Measurements from ENCODE around the gene CPA4. TPM values are rescaled to one million over a fixed set of nuclear protein-coding genes. Genes with fewer than 3 reads are reported as not detected.
A peak's percentile ranks its signal among the peaks of the same experiment; 100 is the strongest.

Gene CPA4
- total RNA-seq, 1 experiment from 2014 or later = 0.16 TPM

DNA sequence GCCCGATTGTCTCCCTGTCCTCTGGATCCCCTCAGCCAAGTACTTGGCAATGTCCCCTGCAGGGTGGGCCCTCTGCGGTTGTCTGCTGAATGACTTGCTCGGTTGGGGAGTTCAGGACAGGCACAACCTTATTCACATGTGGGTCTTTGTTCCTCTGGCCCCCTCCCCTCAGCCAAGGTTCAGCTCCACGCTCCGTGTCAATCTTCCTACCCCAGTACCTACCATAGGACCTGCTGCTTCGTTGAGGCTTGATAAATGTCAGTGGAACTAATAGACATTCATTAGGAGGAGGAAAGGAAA is 58.8 kb downstream of the CPA4 start:
- no peak for DNase-seq (ENCODE audit: low read depth, low spot score)
- in situ Hi-C loops (cut with HindIII; ENCODE audit: low pct_unique_long_range_greater_than_20kb, low sequenced_read_pairs) = no loop called here

DNA sequence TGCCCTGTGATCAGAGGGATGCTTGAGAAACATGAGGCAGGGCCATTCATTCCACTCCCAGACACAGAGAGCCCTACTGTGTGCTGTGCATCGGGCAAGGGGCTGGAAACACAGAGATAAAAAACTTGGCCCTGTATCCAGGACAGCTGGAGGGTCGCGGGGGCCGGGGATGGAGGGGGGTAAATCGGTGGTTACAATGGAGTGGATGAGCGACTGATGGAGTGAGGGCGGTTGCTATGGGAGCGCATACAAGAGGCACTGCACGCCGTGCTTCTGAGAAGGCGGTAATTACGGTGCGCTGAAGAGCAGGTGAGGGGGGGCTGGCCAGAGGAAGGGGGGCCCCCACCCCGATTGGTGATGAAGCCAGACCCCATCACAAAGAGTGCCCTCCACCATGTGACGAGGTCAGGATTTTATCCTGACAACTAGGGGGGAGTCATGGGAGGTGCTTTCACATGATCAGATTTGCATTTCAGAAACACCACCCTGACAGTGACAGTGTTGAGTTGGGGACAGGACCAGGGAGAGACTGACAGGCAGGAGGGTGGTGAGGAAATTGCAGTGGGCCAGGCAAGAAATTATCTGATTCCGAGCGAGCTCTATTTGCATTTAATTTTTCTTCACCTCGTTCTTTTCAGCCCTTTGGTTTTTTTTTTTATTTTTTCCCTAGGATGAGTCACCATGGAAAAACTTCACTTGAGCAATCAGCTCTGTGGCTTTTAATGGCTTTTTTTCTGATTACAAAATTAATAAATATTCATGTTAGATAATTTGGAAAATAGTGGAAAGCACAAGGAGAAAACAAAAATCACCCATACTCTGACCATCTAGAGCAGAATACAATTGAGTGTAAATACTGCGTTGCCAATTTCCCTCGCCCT is 59.5 kb downstream of the CPA4 start:
- in situ Hi-C loops (cut with HindIII; ENCODE audit: low pct_unique_long_range_greater_than_20kb, low sequenced_read_pairs) = no loop called here
- no peak for DNase-seq (ENCODE audit: low read depth, low spot score)

DNA sequence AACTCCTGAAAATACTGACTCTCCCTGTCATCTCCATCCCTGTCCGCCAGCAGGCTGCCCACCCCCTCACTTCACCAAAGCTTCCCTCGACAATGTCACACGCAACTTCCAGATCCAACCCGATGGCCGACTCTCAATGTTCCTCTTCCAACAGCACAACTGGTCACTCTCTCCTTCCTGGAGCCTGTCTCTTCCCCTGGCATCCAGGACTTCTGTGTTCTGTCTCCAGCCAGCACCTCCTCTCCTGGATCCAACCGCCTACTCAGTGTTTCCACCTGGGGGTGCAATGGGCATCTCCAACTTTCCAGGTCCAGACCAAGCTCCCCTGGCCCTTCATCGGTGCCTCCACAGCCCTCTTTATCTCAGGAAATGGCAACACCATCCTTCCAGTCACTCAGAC is 60.2 kb downstream of the CPA4 start:
- in situ Hi-C loops (cut with HindIII; ENCODE audit: low pct_unique_long_range_greater_than_20kb, low sequenced_read_pairs) = no loop called here
- DNase-seq (ENCODE audit: low read depth, low spot score) = no peak

DNA sequence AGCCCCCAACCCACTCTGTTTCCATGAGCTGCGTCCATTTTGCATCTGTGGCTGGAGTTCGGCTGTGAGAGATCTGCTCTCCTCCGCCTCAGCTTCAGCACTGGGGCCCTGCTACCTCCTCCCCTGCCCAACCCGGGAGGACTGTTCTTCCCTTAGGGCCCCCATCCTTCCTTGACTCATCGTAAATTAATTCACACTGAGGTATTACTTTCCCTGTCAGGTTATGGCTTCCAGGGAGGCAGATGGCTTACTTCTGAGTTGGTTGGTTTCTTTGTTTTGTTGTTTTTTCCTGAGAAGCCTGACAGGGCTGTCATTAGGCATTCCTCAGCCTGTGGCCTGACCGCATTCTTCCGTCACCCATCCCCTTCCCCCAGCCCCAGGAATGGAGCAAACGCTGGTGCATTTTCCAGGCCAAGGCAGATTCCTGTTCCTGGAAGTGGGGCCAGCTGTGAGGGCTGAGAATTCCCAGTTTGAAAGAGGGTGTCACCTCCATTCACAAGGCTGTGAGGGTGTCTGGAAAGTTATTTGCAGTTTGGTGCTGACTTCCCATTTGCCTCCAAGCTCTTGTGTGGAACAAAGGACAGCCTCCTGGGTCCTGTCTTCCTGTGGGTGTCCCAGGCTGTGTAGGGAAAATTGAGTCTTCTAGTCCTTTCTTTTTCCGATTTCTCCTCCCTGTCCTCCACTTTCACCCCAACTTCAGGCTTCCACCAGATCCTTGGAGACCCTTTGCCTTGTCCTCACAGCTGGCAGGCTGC is 63.3 kb downstream of the CPA4 start:
- peak; percentile 14 for DNase-seq (ENCODE audit: low read depth, low spot score)
- in situ Hi-C loops (cut with HindIII; ENCODE audit: low pct_unique_long_range_greater_than_20kb, low sequenced_read_pairs) = no loop called here

DNA sequence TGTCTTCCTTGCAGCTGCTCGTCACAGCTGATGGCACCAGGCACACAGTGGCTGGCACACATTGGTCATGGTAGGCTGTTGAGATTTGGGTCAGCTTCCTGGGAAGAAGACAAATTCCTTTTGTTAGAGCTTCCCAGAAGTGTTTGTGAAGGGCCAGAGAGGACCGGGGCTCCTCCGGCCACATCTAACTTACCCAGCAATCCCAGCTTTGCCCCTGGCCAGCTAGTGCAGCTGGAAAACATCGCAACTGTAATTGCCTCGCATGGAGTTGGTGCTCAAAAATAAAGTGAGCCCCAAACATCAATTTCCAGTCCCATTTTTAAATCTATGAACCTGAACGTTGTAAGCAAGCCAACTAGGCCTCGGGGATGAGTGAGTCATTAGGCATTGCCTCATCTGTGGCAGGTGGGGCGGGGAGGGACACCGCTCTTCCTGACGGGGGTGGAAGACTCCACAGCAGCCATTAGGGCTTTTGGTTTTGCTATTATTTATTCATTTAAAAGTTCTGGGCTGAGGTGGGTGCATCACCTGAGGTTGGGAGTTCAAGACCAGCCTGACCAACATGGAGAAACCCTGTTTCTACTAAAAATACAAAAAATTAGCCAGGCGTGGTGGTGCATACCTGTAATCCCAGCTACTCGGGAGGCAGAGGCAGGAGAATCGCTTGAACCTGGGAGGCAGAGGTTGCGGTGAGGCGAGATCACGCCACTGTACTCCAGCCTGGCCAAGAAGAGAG is 64.1 kb downstream of the CPA4 start:
- in situ Hi-C loops (cut with HindIII; ENCODE audit: low pct_unique_long_range_greater_than_20kb, low sequenced_read_pairs) = no loop called here
- no peak for DNase-seq (ENCODE audit: low read depth, low spot score)

DNA sequence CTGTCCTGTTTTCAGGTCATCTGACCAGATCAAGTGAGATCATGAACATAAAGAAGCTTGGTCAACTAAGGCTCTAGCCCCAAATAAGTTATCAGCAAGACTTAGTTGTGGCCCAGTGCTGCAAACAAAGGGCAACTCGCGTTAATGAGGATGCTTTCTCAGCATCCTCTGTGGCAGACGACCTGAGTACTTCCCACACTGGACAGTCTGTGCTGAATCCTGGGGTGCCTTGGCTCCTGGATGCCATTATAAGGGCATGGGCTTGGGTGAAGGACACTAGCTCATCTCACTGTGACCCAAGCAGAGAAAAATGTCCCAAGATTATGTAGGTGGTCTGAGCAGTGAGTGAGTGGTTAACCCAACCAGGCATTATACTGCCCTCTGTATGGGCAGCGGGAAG is 65.5 kb downstream of the CPA4 start:
- in situ Hi-C loops (cut with HindIII; ENCODE audit: low pct_unique_long_range_greater_than_20kb, low sequenced_read_pairs) = no loop called here
- DNase-seq (ENCODE audit: low read depth, low spot score) = no peak

DNA sequence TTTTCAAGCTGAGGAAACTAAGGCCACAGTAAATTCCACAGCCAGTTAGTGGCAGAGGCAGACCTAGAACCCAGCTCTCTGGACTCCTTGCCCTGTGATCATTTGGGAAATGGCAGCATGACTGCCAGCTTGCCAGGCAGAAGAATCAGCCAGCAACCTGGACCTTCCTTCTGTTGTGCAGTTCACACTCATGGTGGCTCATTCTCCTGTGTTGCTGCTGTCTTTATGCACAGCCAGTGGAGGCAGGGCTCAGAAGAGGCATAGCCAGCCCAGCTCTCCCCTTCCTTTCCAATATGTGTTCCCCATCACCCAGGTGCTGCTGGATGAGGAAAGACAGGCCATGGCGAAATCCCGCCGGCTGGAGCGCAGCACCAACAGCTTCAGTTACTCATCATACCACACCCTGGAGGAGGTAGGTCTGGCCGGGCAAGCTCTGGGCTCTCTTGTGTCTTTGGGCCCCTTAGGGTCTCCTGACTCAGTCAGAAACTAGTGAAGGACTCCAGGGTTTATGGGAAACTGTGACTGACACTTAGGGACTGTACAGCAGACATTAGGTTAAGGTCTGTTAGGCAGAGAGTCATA is 66.4 kb downstream of the CPA4 start:
- DNase-seq (ENCODE audit: low read depth, low spot score) = no peak
- in situ Hi-C loops (cut with HindIII; ENCODE audit: low pct_unique_long_range_greater_than_20kb, low sequenced_read_pairs) = no loop called here

DNA sequence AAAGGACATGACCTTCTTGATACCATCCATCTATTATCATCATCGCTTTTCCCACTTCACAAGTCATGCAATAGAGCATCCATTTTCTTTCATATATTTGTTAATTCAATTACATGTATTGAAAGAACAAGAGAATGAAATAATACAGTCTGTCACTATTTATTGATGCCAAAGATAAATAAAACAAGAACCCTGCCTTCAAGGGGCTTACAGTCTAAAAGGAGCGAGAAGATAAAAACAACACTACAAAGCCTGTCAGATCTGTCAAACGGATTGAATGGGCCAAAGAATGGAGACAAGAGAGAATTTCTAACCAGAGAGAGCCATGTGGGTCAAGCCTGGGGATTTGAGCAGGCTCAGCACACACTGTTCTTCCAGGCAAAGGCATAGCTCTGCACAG is 67.6 kb downstream of the CPA4 start:
- no peak for DNase-seq (ENCODE audit: low read depth, low spot score)

DNA sequence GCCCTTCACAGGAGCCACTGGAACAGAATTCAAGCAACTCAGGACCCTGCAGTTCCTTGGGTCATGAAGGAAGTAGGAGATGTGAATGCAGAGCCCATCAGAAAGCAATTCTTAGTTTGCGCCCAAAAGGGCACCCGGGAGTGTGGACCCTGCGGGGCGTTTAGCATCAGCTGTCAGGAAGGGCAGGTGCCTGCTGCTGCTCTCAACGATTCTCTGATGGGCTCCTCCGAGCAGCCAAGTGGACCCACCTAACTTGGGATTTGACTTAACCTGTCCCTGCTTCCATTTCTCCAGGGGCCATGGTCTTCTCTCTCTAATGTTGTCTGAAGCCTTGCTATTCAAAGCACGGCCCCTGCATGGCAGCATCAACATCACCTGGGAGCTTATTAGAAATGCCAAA is 68.7 kb downstream of the CPA4 start:
- in situ Hi-C loops (cut with HindIII; ENCODE audit: low pct_unique_long_range_greater_than_20kb, low sequenced_read_pairs) = no loop called here
- no peak for DNase-seq (ENCODE audit: low read depth, low spot score)

More for the DNA sequence above, 67.6 kb downstream of the CPA4 start:
- in situ Hi-C loops (cut with HindIII; ENCODE audit: low pct_unique_long_range_greater_than_20kb, low sequenced_read_pairs) = no loop called here

DNA sequence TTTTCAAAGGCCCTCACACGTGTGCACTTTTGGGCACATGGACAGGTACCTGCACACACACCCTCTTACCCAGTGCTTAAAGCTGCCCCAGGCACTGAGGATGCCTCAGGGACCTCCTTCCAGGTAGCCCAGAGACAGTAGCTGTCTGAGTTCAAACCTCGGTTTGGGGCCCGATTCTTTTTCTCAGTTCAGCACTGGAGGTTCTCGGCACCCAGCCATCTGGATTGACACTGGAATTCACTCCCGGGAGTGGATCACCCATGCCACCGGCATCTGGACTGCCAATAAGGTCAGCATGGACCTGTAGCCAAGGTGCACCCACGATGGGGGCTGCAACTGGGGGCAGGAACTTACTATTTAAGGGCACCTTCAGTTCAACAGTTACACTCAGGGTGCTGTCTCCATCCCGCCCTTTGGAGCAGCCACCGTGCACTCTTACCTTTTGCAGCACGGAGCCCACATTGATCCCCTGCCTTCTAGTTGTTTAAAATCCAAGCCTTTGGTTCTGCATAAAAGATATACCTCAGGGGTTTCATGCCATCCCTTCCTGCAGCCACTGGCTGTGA is 69.4 kb downstream of the CPA4 start:
- DNase-seq (ENCODE audit: low read depth, low spot score) = no peak
- in situ Hi-C loops (cut with HindIII; ENCODE audit: low pct_unique_long_range_greater_than_20kb, low sequenced_read_pairs) = no loop called here

DNA sequence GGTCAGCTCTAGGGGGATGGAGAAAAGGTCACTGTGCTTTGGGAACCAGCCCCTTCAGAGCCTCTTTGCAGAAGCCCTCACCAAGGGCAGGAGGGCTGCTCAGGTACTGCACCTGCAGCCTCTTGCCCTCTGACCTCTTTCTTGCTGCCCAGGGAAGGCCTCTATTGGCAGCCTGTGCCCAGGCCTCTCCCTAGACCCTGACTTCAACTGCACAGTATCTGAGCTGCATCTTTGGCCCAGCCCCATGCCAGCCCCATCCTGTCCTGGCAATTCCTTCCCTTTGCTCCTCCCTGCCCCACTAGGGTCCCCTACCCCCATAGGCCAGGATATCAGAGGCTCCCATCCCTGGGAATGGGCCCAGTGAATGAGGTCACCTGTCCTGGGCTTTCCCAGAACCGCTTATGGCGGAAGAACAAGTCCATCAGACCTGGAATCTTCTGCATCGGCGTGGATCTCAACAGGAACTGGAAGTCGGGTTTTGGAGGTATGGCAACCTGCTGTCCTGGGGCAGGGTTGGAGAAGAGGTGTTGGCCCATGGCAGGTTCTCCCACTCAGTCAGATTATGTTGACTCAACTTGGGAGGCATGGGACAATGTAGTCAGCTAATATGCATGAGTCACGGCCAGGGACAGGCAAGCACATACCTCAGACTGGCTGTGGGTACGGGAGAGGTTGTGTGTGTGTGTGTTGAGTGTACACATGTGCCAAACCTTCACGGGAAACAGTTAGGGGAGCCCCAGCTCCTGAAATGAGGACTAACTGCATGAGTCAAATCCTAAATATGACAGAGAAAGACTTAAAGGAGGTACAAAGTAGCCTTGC is 70.3 kb downstream of the CPA4 start:
- no peak for DNase-seq (ENCODE audit: low read depth, low spot score)
- in situ Hi-C loops (cut with HindIII; ENCODE audit: low pct_unique_long_range_greater_than_20kb, low sequenced_read_pairs) = no loop called here

DNA sequence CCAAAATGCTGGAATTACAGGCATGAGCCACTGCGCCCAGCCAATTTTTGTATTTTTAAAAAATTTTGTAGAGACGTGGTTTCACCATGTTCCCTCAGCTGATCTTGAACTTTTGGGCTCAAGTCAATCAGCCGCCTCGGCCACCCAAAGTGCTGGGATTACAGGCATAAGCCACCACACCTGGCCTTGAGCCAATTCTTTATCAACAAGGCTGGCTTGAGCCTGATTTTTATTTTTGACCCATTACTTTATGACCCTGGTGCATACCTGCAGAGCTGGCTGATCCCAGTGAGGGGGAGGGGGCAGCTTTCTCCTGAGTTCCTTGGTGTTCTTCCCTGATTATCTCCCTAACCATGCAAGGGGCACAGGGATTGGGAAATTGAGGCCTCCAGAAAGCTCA is 71.5 kb downstream of the CPA4 start:
- no peak for DNase-seq (ENCODE audit: low read depth, low spot score)
- in situ Hi-C loops (cut with HindIII; ENCODE audit: low pct_unique_long_range_greater_than_20kb, low sequenced_read_pairs) = no loop called here

DNA sequence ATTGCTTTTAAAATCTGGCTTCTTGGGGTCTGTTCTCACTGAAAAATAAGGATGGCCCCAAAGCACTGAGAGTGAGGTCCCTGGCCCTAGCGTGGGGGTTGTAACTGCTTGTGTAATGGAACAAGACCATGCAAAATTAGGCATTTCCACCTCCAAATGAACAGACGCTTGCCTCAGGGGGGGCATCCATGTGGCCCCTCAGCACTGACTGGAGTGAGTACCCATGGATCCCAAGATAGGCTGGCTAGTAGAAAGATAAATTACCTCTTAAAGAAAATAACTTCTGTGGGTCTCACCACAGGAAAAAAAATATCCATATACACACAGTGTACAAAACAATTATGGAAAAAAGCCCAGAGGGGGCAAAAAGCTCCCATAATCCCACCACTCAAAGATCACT is 72.1 kb downstream of the CPA4 start:
- in situ Hi-C loops (cut with HindIII; ENCODE audit: low pct_unique_long_range_greater_than_20kb, low sequenced_read_pairs) = no loop called here
- no peak for DNase-seq (ENCODE audit: low read depth, low spot score)

DNA sequence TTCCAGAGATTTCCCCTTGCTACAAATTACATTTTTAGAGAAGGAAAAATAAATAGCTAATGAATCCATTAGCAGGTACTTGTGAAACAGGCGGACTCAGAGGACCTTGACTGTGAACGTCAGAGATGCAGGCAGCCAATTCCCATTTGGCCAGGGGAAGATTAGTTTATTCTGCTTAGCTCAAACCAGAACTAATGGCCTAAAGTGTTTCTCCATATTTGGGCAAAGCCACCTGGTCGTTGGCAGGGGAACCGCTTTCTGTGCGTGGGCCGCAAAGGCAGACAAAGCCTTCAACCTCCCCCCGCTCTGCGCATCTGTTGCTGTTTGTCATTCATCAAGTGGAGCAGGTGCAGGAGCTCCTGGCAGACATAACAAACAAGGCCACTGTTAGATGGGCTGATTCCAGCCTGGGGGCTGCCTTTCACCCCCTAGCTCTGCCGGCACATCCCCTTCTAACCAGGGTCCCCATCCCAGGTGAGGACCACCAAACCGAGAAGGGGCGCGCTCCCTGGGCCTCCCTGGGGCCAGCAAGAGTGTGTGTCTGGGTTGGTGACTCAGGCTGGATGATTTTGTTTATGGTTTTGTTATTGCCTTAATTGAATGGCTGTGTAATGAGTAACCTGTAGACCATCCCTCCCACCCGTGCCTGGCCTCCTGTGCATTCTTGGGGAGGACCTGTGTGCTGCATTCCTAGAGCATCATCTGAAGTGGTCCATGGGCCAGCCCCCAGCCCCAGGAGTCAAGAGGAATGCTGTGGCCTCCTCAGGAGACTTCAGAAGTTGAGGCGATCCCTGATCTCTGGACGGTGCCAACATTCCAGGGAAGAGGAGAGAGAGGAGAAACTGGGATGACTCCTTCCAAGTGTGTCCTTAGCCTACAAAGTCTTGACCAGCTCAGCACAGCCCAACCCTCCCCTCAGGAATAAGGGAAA is 72.8 kb downstream of the CPA4 start:
- DNase-seq (ENCODE audit: low read depth, low spot score) = no peak

DNA sequence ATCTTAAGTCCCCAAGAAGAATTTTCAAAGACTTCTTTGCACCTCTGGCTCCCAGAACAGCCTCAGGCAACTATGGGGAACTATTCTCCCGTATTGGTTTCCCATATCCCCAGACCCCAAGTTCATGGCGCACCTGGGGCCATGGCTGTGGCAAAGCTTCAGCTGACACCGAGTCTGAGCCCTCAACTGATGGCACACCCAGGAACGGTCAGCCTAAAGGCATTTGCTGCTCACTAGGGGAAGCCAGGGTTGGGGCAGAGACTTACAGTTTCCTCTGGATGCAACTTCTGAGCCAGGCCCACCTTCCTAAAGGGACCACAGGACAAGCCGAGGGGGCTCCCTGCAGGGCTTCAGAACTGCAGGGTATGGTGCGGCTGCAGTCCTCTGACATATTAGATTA is 73.6 kb downstream of the CPA4 start:
- DNase-seq (ENCODE audit: low read depth, low spot score) = no peak
- in situ Hi-C loops (cut with HindIII; ENCODE audit: low pct_unique_long_range_greater_than_20kb, low sequenced_read_pairs) = no loop called here

More for the DNA sequence above, 72.8 kb downstream of the CPA4 start:
- in situ Hi-C loops (cut with HindIII; ENCODE audit: low pct_unique_long_range_greater_than_20kb, low sequenced_read_pairs) = no loop called here

DNA sequence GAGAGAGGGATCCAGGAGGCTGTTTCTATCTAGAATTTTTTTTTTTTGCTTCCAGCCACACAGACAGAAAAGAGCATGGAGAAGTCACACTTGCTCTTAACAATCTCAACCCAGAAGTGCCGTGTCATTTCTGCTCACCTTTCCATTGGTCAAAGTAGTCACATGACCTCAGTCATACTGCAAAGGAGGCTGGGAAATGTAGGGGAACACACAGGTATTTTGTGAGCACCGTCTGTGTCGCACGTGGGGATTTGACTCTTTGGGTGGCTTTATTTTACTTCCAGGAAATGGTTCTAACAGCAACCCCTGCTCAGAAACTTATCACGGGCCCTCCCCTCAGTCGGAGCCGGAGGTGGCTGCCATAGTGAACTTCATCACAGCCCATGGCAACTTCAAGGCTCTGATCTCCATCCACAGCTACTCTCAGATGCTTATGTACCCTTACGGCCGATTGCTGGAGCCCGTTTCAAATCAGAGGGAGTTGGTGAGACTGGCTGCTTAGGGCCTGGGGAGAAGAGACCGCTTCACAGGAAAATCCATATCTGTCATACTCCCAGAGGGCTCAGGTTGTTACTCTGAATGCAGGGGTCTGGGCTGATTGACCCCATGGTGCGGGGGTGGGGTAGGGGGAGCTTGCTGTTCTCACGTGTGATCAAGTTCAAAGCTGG is 74.3 kb downstream of the CPA4 start:
- in situ Hi-C loops (cut with HindIII; ENCODE audit: low pct_unique_long_range_greater_than_20kb, low sequenced_read_pairs) = no loop called here
- no peak for DNase-seq (ENCODE audit: low read depth, low spot score)

Data from SK-MEL-5 (cell line).